Inflammatory macrophage treated with lipopolysaccharide for 4 hours (primary cell): ENCODE results near the gene EMP1.
"Not testable (repeated sequence)": the region's sequence is repeated elsewhere in the genome, so short reads cannot be mapped to it uniquely, and the experiment has no call there.

ENCODE experiments used
- DNase-seq: peaks from one replicate; pipeline ENCODE4 v3.0.0-alpha.2; 2020

Gene EMP1

GRCh38 chr12:13259625-13260024 is 63.1 kb downstream of the EMP1 start:
- DNase-seq = not testable (repeated sequence)

- peak; percentile 3 for DNase-seq
Observed at GRCh38 chr12:13267826-13268225, 71.3 kb downstream of the EMP1 start.

DNA sequence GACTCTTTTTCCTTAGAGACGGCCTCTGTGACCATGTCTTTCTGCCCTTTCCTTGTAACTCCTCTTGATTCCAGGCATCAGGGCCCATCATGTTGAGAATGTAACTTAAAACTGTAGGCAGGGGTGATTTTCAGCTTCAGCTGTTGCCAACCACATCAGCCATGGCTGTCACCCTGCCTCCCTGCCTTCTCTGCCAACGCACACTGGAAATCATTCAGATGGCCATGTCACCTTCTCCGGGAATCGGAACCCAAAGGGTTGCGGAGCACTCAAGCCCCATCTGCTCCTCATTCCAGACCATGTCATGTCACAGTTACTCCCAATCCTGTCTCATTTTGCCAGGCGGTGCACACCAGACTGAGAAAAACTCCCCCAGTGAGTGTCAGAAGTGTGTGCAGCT is 72.1 kb downstream of the EMP1 start:
- no peak for DNase-seq
